HL-60/S4 (cell line): ENCODE data around the gene SLC39A11.

Experiments used
- in situ Hi-C: fragments of 300-500 bp; cut with MboI; formaldehyde crosslinking; loops from 2 replicates; pipeline ENCODE4 v1.14.3; 2022; ENCODE audit warnings: low sequenced_read_pairs

The SLC39A11 gene

DNA sequence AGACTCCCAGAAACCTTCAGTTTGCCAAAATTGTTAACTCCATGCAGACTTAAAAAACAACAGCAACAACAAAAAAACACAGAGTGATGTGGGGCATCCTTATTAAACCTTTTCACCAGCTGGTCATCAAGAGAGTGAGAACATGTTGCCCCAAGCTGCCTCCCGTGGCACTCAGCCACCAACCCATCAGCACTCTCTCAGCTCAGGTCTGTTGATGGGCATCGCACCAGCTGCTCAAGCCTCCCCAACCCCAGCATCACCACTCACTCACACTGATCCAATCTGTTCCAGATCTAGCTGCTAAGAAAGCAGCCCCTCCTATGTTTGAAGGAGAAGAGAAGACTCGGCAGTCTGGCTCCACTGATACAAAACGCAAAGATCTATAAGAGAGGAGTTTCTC lies 46.8 kb downstream of the SLC39A11 start:
- in situ Hi-C loops: no loop called here

DNA sequence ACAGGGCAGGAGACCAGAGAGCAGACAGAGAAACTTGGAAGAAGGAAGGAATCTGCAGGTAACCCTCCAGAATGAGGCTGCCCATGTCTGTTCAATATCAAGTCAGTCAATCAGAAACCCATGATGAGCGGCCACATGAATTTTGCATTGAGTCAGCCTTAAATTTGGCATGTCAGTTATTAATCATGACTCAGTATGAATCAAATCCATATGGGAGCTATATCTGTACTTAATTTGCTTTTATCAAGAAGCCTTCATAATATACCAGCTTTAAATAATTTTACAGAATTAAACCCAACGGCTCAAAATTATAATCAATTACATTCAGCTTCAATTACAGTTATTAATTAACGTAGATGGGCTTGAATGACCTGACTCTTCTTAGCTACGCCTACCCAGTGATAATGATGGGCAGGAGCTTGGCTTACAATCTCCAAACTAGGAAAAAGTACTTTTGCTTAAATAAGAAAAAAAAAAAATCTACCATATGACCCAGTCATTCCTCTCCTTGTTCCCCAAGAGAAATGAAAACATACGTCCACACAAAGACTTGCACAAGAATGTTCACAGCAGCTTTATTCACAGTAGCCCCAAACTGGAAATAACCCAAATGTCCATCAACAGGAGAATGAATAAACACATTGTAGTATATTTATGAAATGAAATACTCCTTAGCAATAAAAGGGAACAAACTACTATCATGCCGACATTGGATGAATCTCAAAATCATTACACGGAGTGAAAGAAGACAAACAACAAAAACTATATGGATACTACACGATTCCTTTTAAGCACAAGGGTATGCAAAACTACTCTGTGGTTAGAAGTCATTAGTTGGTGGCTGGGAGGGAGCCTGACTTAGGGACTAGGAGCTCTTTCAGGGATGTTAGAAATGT lies 48.6 kb downstream of the SLC39A11 start:
- in situ Hi-C loops: no loop called here

DNA sequence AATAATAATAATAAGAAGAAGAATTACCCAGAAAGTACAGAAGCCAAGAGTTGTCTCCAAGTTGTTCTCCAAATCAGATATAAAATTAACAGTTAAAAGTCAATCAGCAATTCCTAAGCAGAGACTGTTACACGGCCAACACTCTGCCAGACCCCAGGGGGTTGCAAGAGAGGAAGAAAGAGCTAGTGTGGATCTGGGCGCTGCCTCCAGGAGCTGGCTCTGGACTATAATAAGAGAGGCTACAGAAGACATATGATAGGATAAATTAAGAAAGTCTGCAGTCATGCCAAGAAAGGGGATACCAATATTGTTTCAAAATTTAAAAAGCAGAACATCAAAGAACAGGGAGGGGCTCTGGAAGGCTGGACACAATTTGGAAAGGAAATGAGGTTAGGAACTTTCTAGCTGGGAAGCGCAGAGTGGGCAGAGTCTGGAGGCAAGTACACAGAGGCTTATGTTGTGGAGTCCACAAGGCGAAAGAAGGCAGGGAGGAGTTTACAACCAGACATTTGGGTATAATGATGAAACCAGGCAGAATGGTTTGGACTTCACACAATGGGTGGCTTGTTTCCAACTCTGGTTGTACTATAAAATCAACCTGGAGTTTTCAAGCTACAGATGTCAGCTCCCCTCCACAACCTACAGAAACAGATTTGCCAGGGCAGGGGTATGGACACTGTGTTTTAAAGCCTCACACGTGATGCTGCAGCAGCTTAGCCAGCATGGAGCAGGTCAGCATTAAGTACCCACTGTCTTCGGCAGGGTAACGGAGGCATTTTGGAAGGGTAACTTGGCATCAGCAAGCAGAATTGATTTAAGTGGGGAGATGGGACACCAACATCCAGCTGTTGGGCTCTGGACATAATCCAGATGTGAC lies 49.4 kb downstream of the SLC39A11 start:
- in situ Hi-C loops: no loop called here

DNA sequence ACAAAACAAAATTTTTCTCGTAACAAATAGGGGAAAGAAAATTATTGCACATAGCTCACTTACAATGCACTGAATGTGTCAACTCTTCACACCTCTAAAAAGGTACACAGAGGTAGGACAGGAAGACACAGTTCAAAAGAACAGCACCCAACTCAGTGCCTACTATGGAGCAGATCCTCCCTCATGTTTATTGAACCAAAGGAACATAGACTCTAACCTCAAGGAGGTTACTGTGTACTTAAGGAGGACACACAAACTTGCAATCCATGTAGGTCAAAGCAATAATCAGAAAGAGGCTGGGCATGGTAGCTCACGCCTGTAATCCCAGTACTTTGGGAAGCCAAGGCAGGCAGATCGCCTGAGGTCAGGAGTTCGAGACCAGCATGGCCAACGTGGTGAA lies 50.3 kb downstream of the SLC39A11 start:
- in situ Hi-C loops: no loop called here

DNA sequence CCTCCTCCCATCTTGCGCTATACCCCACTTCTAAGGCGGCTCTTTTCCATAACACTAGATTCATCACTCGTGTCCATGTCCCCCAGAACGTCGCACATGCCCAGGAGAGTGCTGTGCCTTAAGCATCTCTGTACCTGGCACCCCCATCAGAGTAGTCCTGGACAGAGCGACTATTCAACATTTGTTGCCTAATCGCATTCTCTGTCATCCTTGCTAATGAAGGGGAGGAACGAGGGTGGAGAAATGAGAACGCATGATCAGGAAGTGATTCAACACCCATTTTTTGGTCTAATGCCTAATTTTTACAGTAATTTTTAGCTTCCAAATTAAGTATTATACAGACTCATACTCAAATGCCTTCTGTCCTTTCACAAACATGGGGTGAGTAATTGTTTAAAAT lies 53.2 kb downstream of the SLC39A11 start:
- in situ Hi-C loops: no loop called here

DNA sequence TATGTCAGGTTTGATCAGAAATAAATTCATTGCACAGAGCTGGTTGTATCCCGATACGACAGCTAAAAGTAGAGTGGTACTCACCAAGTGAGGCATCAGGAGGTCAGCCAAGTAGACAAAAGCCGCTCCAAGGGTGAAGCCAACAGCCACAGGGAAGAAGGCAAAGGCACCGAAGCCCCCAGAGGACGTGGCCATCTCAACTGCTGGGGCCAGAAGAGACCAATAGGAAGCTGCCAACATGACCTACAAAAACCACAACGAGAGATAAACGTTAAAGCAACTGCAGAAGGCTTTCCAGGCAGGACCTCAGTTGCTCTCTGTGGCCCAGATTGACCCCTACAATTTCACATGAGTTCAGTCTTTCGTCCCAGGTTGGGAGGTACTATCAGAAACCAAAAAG lies 61.0 kb downstream of the SLC39A11 start:
- in situ Hi-C loops: no loop called here

DNA sequence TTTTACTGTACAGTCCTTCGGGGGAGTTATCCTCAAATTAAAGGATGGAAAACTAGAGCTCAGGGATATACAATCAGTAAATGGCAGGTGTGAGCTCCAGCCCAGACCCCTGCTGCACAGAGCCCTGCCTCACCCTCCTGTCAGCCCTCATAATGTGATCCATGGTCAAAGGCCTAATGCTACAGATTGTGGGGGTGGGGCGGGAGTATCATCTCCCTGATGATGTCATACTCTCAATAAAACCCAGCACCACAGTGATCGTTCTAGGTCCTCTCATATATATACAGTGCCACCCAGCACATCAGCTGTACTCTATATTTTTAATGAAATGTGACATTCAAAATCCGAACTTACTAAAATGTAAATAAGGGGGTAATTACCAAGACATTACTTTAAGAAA lies 61.5 kb downstream of the SLC39A11 start:
- in situ Hi-C loops: no loop called here

DNA sequence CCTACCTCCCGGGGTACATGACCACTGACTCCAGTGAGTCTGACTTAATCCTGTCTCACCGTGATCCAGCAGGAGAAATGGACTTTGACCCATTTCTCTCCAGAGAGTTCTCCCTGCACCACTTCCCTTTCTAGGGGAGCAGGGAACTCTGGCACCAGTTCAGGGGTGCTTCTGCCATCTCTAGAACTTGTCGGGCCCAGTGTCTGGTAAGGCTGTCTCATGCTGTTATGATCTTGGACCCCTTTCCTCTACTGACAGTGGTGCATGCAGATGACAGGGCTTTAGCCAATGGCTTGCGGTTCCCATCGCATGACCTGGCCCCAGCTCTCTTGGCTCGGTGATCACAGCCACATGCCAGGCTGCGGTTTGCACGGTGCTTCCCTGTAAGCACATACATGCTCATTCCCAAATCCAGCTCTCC lies 62.0 kb downstream of the SLC39A11 start:
- in situ Hi-C loops: no loop called here

DNA sequence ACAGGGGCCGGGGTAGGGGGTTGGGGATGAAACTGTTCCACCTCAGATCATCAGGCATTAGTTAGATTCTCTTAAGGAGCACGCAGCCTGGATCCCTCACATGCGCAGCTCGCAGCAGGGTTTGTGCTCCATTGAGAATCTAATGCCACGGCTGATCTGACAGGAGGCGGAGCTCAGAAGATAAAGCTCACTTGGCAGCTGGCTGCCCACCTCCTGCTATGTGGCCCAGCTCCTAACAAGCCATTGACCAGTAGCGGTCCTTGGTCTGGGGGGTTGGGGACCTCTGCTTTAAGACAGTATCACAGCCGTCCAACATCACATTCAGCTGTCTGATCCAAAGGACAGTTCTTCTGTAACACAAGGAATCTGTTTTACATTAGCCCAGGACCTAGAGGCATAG lies 62.5 kb downstream of the SLC39A11 start:
- in situ Hi-C loops: no loop called here

DNA sequence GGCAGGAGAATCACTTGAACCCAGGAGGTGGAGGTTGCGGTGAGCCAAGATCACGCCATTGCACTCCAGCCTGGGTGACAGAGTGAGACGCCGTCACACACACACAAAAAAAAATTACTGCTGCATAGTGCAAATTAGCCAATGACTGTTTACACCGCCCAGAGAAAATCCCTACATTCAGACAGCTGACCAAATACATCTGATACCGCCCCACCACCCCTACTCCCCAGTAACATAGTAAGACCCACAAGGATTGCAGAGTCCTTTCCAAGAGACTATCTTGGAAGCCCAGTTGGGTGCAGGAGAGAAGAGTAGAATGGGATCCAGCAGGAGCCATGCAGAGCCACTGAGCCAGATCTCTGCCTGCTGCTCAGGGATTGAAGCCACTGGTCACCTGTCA lies 63.5 kb downstream of the SLC39A11 start:
- in situ Hi-C loops: no loop called here

DNA sequence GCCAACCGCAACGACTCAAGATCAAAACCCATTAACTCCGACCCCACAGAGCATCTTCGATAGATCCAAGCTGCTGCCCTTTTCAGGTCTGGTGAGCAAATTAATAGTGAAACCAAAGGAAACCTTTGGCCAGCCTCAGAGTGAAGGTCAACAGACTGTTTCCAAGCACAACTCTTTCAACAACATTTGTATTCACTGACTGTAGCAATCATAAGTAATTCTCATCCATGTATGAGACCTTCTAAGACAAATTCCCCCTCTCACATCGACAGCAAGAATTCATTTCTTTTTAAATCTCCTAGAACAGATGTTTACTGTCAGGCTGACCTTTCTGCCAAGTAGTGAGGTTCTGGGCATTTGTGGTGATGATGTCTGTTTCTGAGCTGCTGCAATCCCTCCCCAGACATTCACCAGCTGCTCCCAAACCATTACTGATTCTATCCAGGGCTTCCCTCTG lies 64.2 kb downstream of the SLC39A11 start:
- in situ Hi-C loops: no loop called here

DNA sequence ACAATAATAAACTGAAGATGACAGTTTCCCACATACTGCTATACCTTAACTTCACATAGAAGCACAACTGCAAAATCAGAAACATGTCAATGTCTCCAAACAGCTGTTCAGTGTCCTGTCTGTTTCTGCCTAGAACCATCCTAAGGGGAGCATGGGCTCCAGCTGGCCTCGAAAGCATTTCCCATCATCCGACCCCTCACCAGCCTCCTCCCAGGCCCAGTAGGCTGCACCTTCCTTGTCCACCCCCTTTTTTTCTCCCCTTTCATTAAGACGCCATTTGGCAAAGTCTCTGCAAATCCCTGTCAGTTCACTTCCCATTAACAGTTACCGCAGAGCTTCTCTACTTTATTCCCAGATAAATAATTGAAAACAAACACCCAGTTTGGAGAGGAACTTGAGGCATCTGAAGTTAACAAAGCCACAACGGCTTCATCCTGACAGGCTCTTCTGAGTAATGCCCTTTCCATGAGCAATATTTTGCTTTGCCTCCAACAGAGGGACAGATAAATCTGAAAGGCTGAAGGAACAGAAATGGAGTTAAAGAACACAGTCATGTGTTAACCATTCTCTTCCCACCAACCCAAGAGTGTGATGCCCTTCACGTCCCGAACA lies 65.3 kb downstream of the SLC39A11 start:
- in situ Hi-C loops: no loop called here

DNA sequence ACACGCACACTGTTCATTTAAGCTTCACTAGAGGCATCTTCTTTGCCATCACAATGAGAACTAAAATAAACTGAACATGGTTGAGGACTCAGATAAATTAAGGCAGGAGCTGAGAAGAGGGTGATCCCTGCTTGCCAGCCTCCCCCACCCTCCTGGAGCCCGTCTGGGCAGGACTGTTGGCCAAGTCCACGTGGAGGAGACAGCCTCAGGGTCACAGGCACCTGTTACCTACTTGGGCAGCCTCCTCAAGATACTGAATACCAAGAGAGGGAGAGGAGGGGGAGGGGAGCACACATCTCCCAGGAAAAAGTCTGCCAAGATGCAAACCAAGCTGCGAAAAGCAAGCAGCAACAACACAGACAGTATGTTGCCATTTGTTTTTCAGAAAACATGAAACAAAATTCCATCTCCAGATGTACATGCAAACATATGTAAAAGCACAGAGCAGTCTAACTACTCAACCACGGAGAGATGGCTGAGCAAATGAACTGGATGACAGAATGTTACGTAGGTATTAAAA lies 67.4 kb downstream of the SLC39A11 start:
- in situ Hi-C loops: no loop called here

DNA sequence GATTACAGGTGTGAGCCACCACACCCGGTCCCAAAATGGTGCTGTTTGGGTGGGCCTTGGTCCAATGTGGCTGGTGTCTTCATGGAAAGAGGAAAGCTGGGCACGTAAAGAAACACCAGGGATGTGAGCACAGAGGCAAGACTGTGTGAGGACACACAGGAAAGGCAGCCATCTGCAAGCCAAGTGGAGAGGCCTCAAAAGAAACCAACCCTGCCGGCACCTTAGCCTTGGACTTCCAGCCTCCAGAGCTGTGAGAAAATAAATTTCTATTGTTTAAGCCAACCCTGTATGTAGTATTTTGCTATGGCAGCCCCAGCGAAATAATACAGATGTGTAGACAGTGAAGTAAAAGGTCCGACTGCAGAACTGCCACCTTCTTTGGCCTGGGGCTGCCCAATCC lies 68.7 kb downstream of the SLC39A11 start:
- in situ Hi-C loops: no loop called here

DNA sequence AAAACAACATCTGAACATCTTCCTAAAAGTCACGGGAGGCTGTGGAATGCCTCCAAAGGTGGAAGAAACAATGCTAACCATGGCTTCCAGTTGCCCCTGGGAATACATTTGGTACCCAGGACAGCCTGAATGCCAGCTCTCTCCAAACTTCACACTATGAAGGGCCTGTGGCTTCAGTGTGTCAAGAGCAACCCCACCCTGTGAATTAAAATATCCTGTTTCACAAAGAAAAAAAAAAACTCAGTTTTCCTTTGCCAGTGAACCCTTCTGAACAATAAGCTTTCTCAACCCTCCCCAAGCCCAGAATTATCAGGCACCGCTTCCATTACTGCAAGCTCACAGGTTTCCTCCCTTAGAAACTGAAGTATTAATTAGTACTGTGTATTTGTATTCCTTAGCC lies 69.8 kb downstream of the SLC39A11 start:
- in situ Hi-C loops: no loop called here

DNA sequence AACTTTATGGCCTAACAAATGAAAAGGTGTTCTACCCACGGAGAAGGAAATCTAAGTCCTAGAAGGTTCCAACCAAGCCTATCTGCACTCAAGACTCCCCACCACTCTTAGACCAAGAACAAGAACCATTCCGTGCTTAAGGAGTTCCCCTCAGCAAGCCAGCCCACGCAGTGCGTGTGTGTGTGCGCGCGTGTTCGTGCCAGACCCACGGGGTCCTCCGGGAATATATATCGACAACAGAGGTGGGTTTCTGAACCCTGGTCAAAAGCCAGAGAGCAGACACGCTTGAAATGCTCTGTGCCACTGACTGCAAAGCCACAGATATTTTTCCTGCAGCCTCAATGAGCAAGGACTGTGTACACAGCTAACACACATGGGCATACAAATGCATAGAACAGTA lies 70.7 kb downstream of the SLC39A11 start:
- in situ Hi-C loops: no loop called here

DNA sequence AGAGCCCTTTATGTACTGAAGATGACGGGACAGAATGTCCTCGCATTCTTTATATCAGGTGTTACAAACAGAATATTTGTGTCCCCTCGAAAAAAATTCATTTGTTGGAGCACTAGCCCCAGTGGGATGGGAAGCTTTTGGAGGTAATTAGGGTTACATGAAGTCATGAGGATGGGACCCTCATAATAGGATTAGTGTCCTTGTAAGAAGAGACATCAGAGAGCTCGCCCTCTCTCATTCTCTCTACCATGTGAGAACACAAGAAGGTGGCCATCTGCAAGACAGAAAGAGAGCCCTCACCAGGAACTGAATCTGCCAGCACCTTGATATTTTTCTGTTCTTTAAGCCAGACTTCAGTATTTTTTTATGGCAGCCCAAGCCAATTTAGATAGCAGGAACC lies 72.4 kb downstream of the SLC39A11 start:
- in situ Hi-C loops: no loop called here

DNA sequence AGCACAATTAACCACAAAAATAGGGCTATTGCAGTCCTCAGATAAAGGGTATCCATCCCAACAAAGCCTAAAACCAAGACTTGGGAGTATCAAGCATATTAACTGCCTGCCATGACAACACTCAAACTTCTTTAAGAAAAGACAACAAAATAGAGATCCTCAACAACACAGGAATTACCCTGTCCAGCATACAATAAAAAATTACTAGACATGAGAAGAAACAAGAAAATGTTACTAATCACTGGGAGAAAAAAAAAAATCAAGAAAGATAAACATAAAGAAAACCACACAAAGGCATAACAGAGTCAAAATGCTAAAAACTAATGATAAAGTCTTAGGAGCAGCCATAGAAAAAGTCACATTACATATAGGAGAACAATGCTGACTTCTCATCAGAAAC lies 73.9 kb downstream of the SLC39A11 start:
- in situ Hi-C loops: no loop called here

DNA sequence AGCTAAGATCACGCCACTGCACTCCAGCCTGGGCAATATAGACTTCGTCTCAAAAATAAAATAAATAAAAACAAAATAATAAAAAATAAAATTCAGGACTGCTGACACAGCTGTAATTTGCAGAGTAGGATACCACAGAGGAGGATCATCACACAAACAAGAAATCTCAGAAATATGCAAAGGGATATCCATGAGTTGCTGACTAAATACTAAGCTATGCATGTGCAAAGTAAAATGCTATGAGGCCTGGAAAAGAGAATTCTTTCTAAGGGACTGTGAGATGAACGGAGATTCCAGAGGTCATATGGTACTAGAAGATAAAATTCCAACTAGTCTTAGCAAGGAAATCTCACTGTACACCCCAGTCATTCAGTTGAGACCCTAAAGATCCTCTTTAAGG lies 74.8 kb downstream of the SLC39A11 start:
- in situ Hi-C loops: no loop called here

DNA sequence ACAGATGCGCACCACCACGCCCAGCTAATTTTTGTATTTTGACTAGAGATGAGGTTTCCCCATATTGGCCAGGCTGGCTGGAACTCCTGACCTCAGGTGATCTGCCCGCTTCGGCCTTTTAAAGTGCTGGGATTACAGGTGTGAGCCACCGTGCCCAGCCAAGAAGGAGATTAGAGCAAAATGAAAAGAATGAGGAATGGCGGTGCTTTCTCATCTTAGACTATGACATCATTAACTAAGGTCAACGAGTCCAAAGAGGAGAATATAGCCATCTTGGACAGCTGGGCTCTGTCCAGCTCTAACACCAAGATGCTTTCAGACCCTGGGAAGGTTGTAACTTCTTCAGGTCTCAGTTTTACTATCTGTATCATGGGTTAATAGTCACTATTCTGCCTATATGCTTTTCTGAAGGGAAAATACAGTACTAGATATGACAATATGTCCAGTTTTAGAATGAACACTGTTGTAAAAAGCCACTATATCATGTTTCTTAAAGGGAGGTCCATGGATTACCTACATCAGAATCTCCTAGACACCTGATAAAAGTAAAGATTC lies 76.7 kb downstream of the SLC39A11 start:
- in situ Hi-C loops: no loop called here
